T-helper 1 cell treated with Interleukin-12 subunit alpha and Interleukin-12 subunit beta and Interleukin-4 antibody, amounts not matched to agents 30 ng/mL and 1 ng/mL, for 36 hours (primary cell): ENCODE results near the gene CDC7. TPM values are rescaled to one million over a fixed set of nuclear protein-coding genes. Genes with fewer than 3 reads are reported as not detected.

Experiments
- intact Hi-C: fragments of 100-400 bp; cut with micrococcal nuclease; formaldehyde crosslinking; loops from one replicate; pipeline ENCODE4 v1.15.1; 2024
- total RNA-seq: library from RNA; stranded (reverse); gene quantifications from 2 replicates; pipeline ENCODE4 v1.2.3, GENCODE V29; 2022

CDC7 gene
- total RNA-seq, 1 donor from 2014 or later = 19.0 TPM

DNA sequence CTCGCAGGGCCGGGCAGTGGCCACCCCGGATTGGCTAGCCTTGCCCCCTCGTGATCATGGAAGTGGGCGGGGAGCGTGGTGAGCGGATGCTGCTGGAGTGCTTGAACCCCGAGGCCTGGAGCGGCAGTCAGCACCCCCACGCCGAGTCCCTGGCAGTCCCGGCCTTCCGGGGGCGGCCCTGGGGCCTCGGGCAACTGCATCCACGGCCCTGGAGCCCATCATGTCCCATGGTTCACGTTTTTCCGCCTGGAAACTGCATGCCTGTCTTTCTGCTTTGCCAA is 45.6 kb downstream of the CDC7 start:
- intact Hi-C loops = no loop called here

DNA sequence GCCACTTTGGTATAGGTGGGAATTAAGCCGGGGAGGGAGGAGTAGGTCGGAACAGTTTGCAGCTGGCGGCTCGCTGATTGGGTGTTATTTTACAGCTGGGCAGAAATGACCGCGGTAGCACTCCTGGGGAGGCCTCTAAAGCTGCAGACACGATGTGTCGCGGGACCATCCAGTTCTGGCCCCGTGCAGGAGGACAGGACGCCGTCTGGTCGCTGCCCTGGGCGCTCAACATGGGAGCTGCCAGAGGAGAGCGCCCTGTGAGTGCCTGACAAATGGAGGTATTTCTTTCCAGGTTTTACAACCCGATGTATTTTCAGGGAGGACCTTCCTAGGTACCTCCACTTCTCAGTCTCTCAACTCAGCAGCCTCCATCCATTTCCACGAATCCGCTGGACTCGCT is 46.2 kb downstream of the CDC7 start:
- intact Hi-C loops = no loop called here

DNA sequence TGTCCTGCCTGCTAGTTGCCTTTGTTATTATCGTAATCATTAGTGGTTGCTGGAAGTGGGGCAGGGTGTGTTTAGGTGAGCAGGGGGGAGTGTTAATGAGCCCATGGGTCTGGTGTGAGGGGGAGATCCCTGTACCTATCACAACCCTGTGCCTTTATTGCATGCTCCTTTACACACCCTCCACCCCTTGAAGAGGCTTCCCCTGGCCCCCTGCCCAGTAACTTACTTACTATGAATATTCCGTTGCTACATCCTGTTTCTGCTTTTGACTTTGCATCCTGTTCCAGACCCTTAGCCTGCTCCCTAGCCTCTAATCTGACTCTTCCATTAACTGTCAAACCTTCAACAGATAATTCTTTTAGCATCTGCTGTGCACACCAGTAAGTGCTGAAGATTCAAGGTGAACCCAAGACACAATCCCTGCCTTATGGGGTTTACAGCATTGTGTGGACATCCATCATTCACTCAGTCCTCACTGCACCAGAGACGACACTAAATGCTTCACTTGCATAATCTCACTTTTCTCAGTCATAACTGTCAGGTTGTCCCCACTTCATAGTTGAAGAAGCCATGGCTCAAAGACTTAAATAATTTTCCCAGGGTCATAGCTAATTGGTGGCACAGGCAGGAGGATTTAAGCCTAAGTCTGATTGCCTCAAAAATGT is 47.9 kb downstream of the CDC7 start:
- intact Hi-C loops = loop anchor here (1.0 to 2.0 kb wide), 7 partner anchors 8 to 1283 kb away; partner anchors contain the start of gene CDC7

DNA sequence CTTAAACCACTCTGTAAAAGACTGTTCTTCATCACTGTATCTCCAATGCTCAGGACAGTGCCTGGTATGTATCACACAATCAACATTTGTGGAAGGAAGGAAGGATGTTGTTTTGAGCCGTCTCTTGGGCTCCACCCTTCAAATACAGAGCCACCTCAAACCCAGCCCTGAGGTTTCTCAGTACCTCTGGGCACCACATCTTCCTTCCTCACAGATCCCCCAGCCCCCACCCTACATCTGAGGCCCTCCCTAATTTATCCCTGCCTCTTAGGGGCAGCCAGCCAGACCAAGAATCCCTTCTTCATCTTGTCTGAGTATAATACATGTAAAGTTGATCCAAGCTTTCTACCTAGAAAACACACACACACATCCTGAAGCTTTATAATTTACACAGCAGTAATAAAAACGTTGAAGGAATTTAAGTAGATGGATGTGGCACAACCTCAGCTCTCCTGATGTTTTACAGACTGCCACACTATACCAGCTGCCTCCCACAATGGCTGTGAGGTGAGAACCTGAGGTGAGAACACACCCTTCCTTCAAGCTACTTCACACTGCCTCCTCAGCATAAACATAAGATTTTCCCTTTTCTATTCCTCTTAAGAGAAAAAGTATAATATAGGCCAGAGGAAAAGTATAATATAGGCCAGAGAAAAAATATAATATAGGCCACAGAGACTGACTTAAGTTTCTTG is 48.5 kb downstream of the CDC7 start:
- intact Hi-C loops = loop anchor here (1.0 to 2.0 kb wide), 6 partner anchors 26 to 1282 kb away; partner anchors contain the start of gene CDC7

DNA sequence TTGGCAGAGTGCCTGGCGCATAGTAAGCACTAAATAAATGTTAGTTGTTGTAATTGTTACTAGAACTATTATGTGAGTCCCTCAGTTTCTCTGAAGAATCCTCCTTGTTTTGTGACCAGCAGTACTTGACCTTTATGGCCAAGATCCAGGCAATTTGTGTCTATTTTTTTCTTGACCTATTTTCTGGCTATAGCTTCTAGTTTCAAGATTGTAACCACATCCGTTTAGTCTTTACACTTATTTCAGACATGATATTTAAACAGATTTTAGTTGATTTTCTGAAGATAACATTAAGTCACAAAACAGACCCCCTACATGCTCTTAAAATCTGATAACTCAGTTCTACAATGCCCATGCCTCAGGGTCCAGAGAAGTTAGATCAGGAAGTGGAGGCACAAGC is 50.3 kb downstream of the CDC7 start:
- intact Hi-C loops = loop anchor here (10.0 kb wide), 2 partner anchors 1414 to 1706 kb away; partner anchors contain the start of gene DIPK1A

DNA sequence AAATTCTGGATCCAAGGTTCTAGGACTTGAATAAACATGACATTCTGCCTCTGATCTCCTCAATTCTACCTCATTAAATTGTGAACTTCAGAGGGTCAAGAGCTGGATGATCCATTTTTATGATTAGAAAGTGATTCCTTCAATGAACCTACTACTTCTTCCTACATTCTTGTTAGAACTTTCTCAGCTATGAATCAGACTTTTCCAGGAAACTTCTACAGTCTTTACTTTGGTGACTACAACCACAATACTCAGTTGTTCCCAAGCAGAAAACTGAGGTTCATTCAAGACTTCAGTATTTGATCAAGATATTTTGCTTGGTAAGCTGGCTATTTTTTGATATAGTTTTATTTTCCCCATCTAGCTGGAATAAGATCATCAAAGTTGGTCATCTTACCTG is 51.4 kb downstream of the CDC7 start:
- intact Hi-C loops = loop anchor here (10.0 kb wide), 2 partner anchors 1413 to 1707 kb away; partner anchors contain the start of gene DIPK1A

DNA sequence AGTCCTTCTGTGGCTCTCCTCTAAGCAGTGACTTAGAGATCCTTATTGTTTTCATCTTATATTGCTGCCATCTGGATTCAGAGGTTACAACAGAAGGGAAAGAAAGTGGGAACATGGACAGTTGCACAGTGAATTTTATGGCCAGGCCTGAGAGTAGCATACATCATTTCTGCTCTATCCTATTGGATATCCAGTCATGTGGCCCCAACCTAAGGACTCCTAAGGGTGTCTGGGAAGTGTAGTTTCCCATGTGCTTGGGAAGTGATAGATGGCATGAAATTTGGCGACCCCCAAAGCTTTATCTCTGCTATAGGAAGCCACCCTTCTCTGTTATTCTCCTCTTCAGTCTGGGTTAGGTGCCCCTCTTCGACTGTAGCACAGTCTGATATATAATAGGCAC is 51.9 kb downstream of the CDC7 start:
- intact Hi-C loops = loop anchor here (10.0 kb wide), 2 partner anchors 1412 to 1708 kb away; partner anchors contain the start of gene DIPK1A

DNA sequence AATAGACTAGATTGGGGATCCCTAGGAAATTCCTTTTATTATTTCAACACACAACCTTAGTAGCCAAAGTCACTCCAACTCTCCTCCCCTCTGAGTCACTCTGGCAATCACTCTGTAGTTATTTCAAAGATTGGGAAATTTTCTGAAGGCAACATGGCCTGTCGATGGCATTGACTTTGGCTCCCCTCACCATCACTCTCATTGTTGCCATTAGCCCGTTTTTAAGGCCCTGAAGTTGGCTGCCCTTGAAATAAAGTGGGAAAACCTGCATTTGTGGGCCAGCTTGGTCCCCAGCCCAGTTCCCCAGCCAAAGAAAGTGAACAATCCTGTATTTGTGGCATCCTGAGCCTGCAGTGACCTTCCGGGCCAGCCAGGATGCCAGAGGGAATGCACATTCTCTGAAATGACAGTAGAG is 52.5 kb downstream of the CDC7 start:
- intact Hi-C loops = loop anchor here (10.0 kb wide), 2 partner anchors 1412 to 1708 kb away; partner anchors contain the start of gene DIPK1A

DNA sequence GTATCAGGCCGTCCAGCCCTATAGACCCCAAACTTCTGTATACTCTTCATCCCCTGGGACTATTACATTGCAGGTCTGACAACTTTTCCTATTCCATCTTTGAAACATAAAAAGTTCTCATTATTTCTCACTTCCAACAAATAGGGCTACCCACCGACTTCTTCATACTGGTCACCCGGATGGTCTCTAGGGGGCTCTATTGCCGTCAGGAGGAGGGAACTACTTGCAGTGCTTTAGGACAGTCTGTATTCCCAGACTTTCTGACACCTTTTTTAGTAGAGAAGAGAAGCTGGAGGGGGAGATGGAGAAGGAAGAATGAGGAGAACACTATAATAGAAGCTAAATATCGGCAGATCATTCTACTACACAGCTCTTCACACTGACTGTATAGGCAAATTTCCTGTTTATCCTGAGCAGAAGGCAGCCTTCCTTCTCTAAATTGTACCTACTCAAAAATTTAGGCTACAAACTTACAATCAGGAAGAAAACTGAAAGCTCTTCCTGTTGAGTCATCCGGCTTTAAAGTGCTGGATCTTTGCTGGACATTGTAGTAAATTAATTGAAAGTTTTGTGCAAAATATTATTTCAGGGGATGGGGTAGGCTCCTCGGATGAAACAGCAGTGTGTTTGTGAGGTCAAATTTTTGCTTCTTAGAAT is 54.6 kb downstream of the CDC7 start:
- intact Hi-C loops = loop anchor here (5.0 to 10.0 kb wide), 4 partner anchors 762 to 1710 kb away; partner anchors contain the start of genes DIPK1A and GFI1

DNA sequence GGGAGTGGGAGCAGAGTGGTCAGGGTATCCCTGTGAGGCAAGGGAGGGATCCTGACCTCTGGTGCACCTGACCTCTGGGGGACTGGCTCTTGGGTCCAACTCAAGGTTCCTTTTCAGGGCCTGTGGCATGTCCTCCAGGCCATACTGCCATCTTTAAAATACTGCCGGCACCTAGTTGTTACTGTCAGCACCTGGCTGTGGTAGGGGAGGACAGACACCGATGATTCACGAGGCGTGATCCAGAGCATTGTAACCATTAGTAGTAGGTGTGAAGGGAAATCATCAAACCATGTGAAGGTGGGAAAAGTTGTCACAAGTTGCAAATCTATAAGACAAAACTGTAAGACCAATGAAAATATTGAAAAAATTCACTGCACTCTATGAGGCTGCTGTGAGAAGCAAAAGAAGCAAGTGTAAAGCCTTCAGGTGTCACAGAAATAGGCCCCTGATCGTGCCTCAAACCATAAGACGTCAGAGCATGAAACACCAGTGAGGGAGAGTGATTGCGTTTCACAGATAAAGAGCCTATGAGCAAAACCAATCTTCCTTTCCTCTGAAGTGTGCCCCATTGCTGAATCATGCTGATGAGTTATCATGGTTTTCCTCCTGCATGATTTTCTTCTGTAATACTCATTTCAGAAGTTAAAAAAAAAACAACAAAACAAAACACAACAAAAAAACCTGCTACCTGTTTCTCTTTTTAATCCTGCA is 55.3 kb downstream of the CDC7 start:
- intact Hi-C loops = loop anchor here (1.0 to 10.0 kb wide), 18 partner anchors 8 to 1711 kb away; partner anchors contain the start of genes CDC7, DIPK1A and GFI1

DNA sequence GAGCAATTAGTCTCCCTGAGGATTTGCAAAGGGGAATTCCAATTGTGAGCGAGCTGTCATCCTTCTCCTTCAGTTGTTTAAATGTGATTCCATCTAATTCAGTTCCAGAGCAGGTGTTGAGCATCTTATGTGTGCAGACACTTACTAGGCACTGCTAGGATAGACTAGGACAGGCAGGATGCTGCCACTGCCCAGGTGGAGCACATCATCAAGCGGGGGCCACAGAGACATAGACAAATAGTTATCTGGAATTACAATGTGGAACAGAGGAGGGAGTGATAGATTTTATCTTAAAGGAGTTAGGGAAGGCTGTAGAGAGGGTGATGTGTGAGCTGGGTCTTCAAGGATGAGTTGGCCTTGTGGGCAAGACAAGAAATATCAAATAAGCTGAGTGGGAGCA is 55.9 kb downstream of the CDC7 start:
- intact Hi-C loops = loop anchor here (1.0 to 10.0 kb wide), 18 partner anchors 8 to 1712 kb away; partner anchors contain the start of genes CDC7, DIPK1A and GFI1

DNA sequence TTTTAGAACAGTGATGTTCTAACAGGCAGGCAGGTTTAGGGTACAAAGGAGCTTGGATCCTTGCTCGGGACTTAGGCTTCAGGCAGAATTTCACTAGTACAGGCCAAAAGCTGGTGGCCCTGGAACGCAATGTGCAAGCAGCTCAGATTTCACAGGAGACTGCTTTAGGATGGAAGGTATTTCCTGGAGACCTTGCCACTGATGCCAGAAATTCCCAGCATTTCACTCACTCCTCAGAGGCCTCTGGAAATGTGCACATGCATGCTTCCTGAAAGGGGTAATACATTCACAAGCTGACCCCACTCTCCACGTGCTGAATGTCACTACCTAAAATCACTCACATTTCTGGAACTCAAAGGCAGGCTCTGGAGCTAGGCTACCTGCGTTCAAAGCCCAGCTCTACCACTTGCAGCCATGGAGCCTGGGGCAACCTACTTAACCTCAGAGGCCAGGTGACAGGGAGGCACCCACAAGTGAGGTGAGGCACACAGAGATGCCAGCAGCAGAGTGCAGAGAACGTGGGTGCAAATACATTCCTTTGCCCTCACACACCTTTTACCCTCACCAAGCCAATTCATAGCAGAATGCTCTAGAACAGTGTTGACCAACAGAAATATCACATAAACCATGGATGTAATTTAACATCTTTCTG is 56.5 kb downstream of the CDC7 start:
- intact Hi-C loops = loop anchor here (2.0 to 10.0 kb wide), 5 partner anchors 56 to 1712 kb away; partner anchors contain the start of genes CDC7, DIPK1A and GFI1

DNA sequence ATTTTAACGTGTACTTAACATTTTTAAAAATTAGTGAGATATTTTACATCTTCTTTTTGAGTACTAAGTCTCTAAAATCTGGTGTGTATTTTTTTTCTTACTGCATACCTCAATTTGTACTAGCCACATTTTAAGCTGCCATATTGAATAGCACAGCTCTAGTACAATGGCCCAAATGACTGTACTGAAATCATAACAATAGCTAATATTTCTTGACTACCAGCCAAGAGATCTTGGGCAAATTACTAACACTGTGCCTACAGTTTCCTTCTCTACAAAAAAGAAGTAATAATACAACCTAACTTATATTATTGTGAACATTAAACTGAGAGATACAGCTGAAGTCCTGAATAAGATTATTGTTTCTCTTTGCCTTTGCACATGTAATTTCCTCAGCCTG is 57.2 kb downstream of the CDC7 start:
- intact Hi-C loops = loop anchor here (2.0 to 10.0 kb wide), 5 partner anchors 57 to 1713 kb away; partner anchors contain the start of genes CDC7, DIPK1A and GFI1

DNA sequence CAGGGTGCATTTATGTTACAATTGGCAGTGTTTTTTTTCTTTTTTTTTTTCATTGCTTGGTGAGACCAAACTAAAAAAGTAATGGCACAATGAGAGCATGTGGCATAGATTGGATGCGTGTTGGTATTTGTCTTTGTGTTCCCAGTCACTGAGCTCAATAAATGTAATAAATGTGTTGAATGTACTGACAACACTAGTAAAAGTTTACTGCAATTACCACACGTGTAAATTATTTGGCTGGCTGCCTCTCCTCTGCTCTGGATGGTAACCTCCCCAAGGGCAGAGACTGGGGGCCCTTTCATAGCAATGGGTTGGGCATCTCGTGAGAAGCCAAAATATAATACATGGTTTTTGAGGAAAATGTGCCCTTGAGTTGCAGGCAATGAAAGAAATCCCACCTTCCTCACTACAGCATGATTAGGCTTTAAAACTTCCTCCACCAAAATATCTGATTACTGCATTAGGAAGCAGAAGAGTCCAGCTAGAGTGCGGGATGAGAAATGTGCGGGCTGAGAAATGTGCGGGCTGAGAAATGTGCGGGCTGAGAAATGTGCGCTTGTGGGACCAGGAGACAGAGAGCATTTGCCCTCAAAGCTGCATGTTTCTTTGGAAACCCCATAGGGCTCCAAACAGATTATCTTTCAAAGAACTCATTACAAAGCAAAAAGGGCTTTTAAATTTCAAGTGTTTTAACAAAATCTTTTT is 58.5 kb downstream of the CDC7 start:
- intact Hi-C loops = loop anchor here (5.0 to 10.0 kb wide), 4 partner anchors 758 to 1714 kb away; partner anchors contain the start of genes DIPK1A and GFI1

DNA sequence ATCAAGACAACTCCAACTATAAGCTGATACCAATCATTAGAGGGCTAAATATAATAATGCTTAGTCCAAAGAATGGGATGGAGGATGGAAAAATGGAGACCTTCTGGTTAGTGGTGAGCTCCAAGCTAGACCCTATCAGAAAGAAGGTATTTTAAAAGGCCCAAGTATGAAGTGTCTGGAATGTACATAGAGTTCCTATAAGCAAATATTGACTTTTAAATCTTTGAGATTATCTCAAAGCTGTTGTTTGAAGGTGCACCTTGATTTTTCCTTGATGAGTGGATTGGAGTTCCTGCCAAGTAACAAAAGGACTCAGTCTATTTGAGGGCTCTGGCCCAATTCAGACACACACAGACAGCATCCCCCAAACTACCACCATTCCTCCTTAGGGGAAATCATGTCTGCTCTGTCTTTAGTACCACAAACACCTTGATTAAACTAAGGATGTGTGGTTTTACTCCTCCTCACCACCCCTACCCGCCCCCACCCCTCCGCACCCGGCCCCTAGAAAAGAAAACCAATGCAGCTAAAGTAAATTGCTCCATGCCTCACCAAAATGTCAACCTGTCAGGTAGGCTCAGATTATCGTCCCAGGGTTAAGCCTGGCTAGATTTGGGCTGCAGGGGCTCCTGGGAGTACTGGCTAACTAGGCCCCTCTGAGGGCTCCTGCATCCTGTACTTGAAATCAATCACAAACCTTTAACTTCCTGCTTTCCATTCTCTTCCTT is 59.4 kb downstream of the CDC7 start:
- intact Hi-C loops = loop anchor here (1.0 to 10.0 kb wide), 5 partner anchors 244 to 1715 kb away; partner anchors contain the start of genes DIPK1A and GFI1

DNA sequence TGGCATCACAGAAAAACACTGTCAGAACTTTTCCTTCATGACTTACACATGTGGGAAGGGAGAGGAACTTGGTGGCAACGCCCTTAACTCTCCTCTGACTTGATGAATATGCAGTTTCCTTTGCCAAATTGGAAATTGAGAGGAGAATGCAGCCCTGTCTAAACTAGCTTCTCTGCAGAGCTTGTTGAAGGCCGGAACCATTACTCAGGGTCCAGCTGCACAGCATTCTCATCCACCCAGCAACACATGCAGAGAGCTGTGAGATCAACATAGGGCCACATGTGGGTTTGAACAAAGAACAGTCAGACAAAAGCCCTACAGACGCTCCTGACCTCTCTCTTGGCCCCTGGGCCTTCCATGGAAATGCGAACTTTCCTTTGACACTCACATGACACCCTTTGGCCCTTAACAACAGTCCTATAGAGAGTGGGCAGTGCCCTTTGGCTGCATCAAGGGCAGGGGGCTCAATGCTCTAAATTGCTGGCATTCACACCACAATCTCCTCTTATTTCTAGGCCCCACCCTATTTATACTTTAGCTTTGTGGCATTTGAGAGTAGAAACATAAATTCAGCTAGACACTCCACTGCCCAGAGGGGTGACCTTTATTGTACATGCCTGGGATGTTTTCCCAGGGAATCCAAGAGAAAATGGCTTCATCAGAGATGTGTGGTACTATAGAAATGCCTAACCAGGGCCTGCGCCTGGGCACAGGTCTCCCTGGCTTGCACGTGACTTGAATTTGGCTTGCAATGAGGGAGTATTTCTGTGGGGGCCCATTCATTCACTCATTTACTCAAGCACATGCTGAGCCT is 64.4 kb downstream of the CDC7 start:
- intact Hi-C loops = no loop called here

DNA sequence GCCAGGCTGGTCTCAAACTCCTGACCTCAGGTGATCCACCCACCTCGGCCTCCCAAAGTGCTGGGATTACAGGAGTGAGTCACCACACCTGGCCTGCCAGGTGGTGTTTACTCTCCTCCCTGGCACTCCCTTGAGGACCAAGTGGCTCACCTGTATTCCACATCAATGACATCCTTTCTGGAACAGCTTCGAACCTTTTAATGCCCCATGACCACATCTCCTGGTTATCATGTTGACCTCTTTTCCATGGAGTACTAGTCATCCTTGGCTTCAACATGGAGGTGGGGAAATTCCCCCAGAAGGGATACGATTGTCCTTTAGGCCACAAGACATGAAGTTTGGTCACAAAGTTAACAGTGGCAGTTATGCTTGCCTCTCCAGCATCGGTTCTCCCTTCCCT is 66.9 kb downstream of the CDC7 start:
- intact Hi-C loops = no loop called here

DNA sequence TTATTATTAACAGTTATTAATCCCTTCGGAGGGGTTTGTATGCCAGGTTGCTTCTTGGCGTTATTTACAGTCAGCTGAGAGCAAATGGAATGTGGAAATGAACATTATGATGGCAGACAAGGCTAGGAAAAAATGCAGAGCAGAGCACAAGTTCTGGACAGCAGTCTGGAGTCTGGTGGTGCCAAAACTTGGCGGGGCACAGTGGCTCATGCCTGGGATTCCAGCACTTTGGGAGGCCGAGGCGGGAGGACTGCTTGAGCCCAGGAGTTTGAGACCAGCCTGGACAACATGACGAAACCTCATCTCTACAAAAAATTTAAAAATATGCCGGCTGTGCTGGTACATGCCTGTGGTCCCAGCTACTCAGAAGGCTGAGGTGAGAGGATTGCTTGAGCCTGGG is 67.6 kb downstream of the CDC7 start:
- intact Hi-C loops = no loop called here
